Hepatocyte (in vitro differentiated cells): ENCODE results near the gene ISOC1. TPM values are rescaled to one million over a fixed set of nuclear protein-coding genes. Genes with fewer than 3 reads are reported as not detected.
A peak's percentile ranks its signal among the peaks of the same experiment; 100 is the strongest.

Experiments
- DNase-seq: peaks from one replicate; pipeline ENCODE4 v3.0.0-alpha.2; 2016; ENCODE audit warnings: low spot score
- H2AFZ ChIP-seq: fragments of 200-600 bp; sonication (generic); 2 replicates; pipeline ENCODE4 v1.6.0; 2016; ENCODE audit warnings: antibody characterized with exemption, mild to moderate bottlenecking
- H3K27ac ChIP-seq: fragments of 200-600 bp; sonication (generic); 2 replicates; pipeline ENCODE4 v1.5.1; 2016; ENCODE audit warnings: mild to moderate bottlenecking
- H3K27me3 ChIP-seq: fragments of 200-600 bp; sonication (generic); 2 replicates; pipeline ENCODE4 v1.6.1; 2016
- H3K36me3 ChIP-seq: fragments of 200-600 bp; sonication (generic); replicated peaks from 2 replicates; pipeline ENCODE4 v1.5.1; 2016; ENCODE audit warnings: low read depth; ENCODE audit not compliant: insufficient read depth
- H3K4me1 ChIP-seq: fragments of 200-600 bp; sonication (generic); 2 replicates; pipeline ENCODE4 v1.5.1; 2016; ENCODE audit warnings: mild to moderate bottlenecking, moderate library complexity; ENCODE audit not compliant: insufficient read depth
- H3K4me2 ChIP-seq: fragments of 200-600 bp; sonication (generic); 2 replicates; pipeline ENCODE4 v1.6.0; 2016
- H3K4me3 ChIP-seq: fragments of 200-600 bp; sonication (generic); 2 replicates; pipeline ENCODE4 v1.5.1; 2016; ENCODE audit warnings: mild to moderate bottlenecking
- H3K79me2 ChIP-seq: fragments of 200-600 bp; sonication (generic); 2 replicates; pipeline ENCODE4 v1.6.0; 2017; ENCODE audit warnings: mild to moderate bottlenecking
- H3K9me2 ChIP-seq: fragments of 200-600 bp; sonication (generic); replicated peaks from 2 replicates; pipeline ENCODE4 v1.6.0; 2017; ENCODE audit warnings: mild to moderate bottlenecking; ENCODE audit not compliant: insufficient read depth
- H3K9me3 ChIP-seq: fragments of 200-600 bp; sonication (generic); 2 replicates; pipeline ENCODE4 v1.5.1; 2016; ENCODE audit warnings: low read depth, mild to moderate bottlenecking
- H4K20me1 ChIP-seq: fragments of 200-600 bp; sonication (generic); 2 replicates; pipeline ENCODE4 v1.6.0; 2016; ENCODE audit warnings: mild to moderate bottlenecking; ENCODE audit not compliant: insufficient read depth, poor library complexity, severe bottlenecking
- CTCF ChIP-seq: fragments of 200-600 bp; sonication (generic); IDR thresholded peaks from 2 replicates; pipeline ENCODE4 v1.5.1; 2016; ENCODE audit warnings: antibody characterized with exemption, mild to moderate bottlenecking; ENCODE audit not compliant: poor library complexity
- EZH2 ChIP-seq: fragments of 200-600 bp; sonication (generic); IDR thresholded peaks from 2 replicates; pipeline ENCODE4 v1.6.1; 2016; ENCODE audit warnings: antibody characterized with exemption, mild to moderate bottlenecking, borderline replicate concordance
- EZH2phosphoT487 ChIP-seq: fragments of 200-600 bp; sonication (generic); IDR thresholded peaks from one replicate; pipeline ENCODE4 v1.6.1; 2018; ENCODE audit warnings: antibody characterized with exemption, mild to moderate bottlenecking, low read depth, moderate library complexity; ENCODE audit not compliant: unreplicated experiment, severe bottlenecking
- WGBS: methylation state at CpG from one replicate; pipeline ENCODE4 v1.1.6; 2016; ENCODE audit warnings: low lambda C conversion rate; ENCODE audit errors: missing lambda C conversion rate; 5-methylcytosine and 5-hydroxymethylcytosine counted together
- polyA plus RNA-seq: library from polyadenylated mRNA; unstranded; fragments of >200 nt; fragmentation: Nextera tagmentation; extraction: Ambion mirVana; gene quantifications from 2 replicates; pipeline ENCODE4 v1.2.1, GENCODE V29; 2016
- total RNA-seq: library from RNA; depleted of rRNA; stranded (reverse); fragments of >200 nt; gene quantifications from 2 replicates; pipeline ENCODE4 v1.2.3, GENCODE V29; 2014

Gene ISOC1
- total and polyA plus RNA-seq, 2 experiments from 2014 or later, result 59.8 to 67.3 TPM

GRCh38 chr5:129080766-129081165 is 13.8 kb upstream of the ISOC1 start:
- no peak for DNase-seq
- Histone ChIP-seq H3K9me3 (no peaks in the 10 kb centered on the region), H3K27ac (no peak overlapping the region), H3K9me2 (no peaks in the 10 kb centered on the region), H3K4me2 (no peak overlapping the region), H2AFZ (no peak overlapping the region), H3K79me2 (no peaks in the 10 kb centered on the region), H3K4me3 (no peak overlapping the region), H3K27me3 (no peaks in the 10 kb centered on the region), H3K4me1 (no peaks in the 10 kb centered on the region), H3K36me3 (no peaks in the 10 kb centered on the region), H4K20me1 (no peaks in the 10 kb centered on the region)
- 94% methylated on average over 7 of the region's 7 CpGs for WGBS
- TF ChIP-seq EZH2phosphoT487, result no peak

GRCh38 chr5:129082225-129083136 is 12.1 kb upstream of the ISOC1 start:
- no peaks in the 10 kb centered on the region for H3K36me3 ChIP-seq
- H3K27me3 ChIP-seq, result no peaks in the 10 kb centered on the region
- H3K4me1 ChIP-seq, result no peaks in the 10 kb centered on the region
- 89% methylated on average over 6 of the region's 6 CpGs for WGBS
- H2AFZ ChIP-seq, result no peak overlapping the region
- no peak overlapping the region for H3K4me3 ChIP-seq
- no peaks in the 10 kb centered on the region for H3K9me3 ChIP-seq
- no peaks in the 10 kb centered on the region for H4K20me1 ChIP-seq
- no peak for TF ChIP-seq EZH2phosphoT487
- no peaks in the 10 kb centered on the region for H3K79me2 ChIP-seq
- H3K4me2 ChIP-seq, result no peak overlapping the region
- no peak for DNase-seq
- no peak overlapping the region for H3K27ac ChIP-seq
- no peaks in the 10 kb centered on the region for H3K9me2 ChIP-seq

GRCh38 chr5:129094924-129095899 is 663 bp downstream of the ISOC1 start:
- Histone ChIP-seq H3K36me3 (no peaks in the 10 kb centered on the region), H3K4me2 (peak overlapping the region; percentile 85), H3K9me3 (no peaks in the 10 kb centered on the region), H3K4me3 (peak overlapping the region; percentile 93), H3K27ac (peak overlapping the region; percentile 93), H3K9me2 (no peaks in the 10 kb centered on the region), H4K20me1 (peaks cover 16% of the 10 kb centered on the region), H3K4me1 (peaks cover 22% of the 10 kb centered on the region), H3K27me3 (no peaks in the 10 kb centered on the region), H3K79me2 (peaks cover 49% of the 10 kb centered on the region), H2AFZ (peak overlapping the region; percentile 84)
- WGBS, result 2% methylated on average over 55 of the region's 61 CpGs
- peak; percentile 6 for TF ChIP-seq CTCF
- TF ChIP-seq EZH2phosphoT487, result no peak
- no peak for TF ChIP-seq EZH2
- peak; percentile 87 for DNase-seq

- WGBS, result 55% methylated on average over 8 of the region's 8 CpGs
- no peaks in the 10 kb centered on the region for H3K27me3 ChIP-seq
- DNase-seq, result no peak
- no peak overlapping the region for H3K4me3 ChIP-seq
- H3K9me3 ChIP-seq, result no peaks in the 10 kb centered on the region
- H3K4me2 ChIP-seq, result peak overlapping the region; percentile 85
- TF ChIP-seq EZH2 (no peak), EZH2phosphoT487 (no peak), CTCF (no peak)
- peak overlapping the region; percentile 14 for H2AFZ ChIP-seq
- no peaks in the 10 kb centered on the region for H3K36me3 ChIP-seq
- peaks cover 18% of the 10 kb centered on the region for H4K20me1 ChIP-seq
- H3K4me1 ChIP-seq, result peaks cover 22% of the 10 kb centered on the region
- no peak overlapping the region for H3K27ac ChIP-seq
- peaks cover 60% of the 10 kb centered on the region for H3K79me2 ChIP-seq
- no peaks in the 10 kb centered on the region for H3K9me2 ChIP-seq
Observed at GRCh38 chr5:129096382-129096991, 1.9 kb downstream of the ISOC1 start.
